Neuronal stem cell (in vitro differentiated cells): ENCODE results near the gene OR2V1.

Source experiments
- DNase-seq: peaks from one replicate; pipeline ENCODE4 v3.0.0-alpha.2; 2013; ENCODE audit warnings: low spot score
- H2AFZ ChIP-seq: one replicate; pipeline ENCODE4 v1.6.1; 2013; ENCODE audit warnings: mild to moderate bottlenecking, low read length, inconsistent platforms
- H2AK5ac ChIP-seq: 2 replicates; pipeline ENCODE4 v1.6.1; 2013; ENCODE audit warnings: low read depth, mild to moderate bottlenecking, inconsistent platforms, low read length, moderate library complexity, mixed read lengths
- H2BK120ac ChIP-seq: 2 replicates; pipeline ENCODE4 v1.6.1; 2013; ENCODE audit warnings: low read depth, mild to moderate bottlenecking, inconsistent platforms, low read length, moderate library complexity, mixed read lengths
- H2BK12ac ChIP-seq: one replicate; pipeline ENCODE4 v1.6.1; 2013; ENCODE audit warnings: low read length, inconsistent platforms
- H2BK15ac ChIP-seq: 2 replicates; pipeline ENCODE4 v1.6.1; 2013; ENCODE audit warnings: mild to moderate bottlenecking, low read length, inconsistent platforms, mixed read lengths
- H2BK5ac ChIP-seq: one replicate; pipeline ENCODE4 v1.6.1; 2013; ENCODE audit warnings: inconsistent platforms, mild to moderate bottlenecking, low read length, moderate library complexity
- H3K14ac ChIP-seq: one replicate; pipeline ENCODE4 v1.6.1; 2013; ENCODE audit warnings: low read length, inconsistent platforms
- H3K18ac ChIP-seq: 2 replicates; pipeline ENCODE4 v1.6.1; 2013; ENCODE audit warnings: low read length, inconsistent platforms
- H3K23ac ChIP-seq: 2 replicates; pipeline ENCODE4 v1.6.1; 2013; ENCODE audit warnings: low read depth, mild to moderate bottlenecking, mixed read lengths, low read length, inconsistent platforms; ENCODE audit not compliant: poor library complexity
- H3K27ac ChIP-seq: replicated peaks from 3 replicates; pipeline ENCODE4 v1.5.1; 2013; ENCODE audit warnings: low read length, inconsistent platforms
- H3K27me3 ChIP-seq, 3 experiments: 2 replicates each; pipeline ENCODE4 v1.6.1; 2013; ENCODE audit warnings: low read length in 3 of 3, mild to moderate bottlenecking in 2 of 3, inconsistent platforms in 1 of 3, low read depth in 1 of 3, mixed read lengths in 1 of 3, moderate library complexity in 1 of 3; ENCODE audit not compliant: control insufficient read depth in 3 of 3, insufficient read depth in 3 of 3
- H3K36me3 ChIP-seq, 2 donors: replicated peaks in 1 of 2; 2 replicates each; pipeline ENCODE4 v1.6.1; 2013; ENCODE audit warnings: low read length in 2 of 2; ENCODE audit not compliant: control insufficient read depth in 2 of 2, insufficient read depth in 2 of 2
- H3K4ac ChIP-seq: 2 replicates; pipeline ENCODE4 v1.6.1; 2013; ENCODE audit warnings: inconsistent platforms, mild to moderate bottlenecking, low read length, moderate library complexity
- H3K4me1 ChIP-seq, 2 donors: 1 replicate in 1 of 2; 2 replicates in 1 of 2; pipeline ENCODE4 v1.6.1; 2013; ENCODE audit warnings: low read length in 2 of 2, low read depth in 1 of 2; ENCODE audit not compliant: control insufficient read depth in 2 of 2, insufficient read depth in 1 of 2
- H3K4me2 ChIP-seq: one replicate; pipeline ENCODE4 v1.6.1; 2013; ENCODE audit warnings: mild to moderate bottlenecking, low read length, inconsistent platforms; ENCODE audit not compliant: insufficient read depth, poor library complexity, severe bottlenecking
- H3K4me3 ChIP-seq, 2 donors: 2 replicates each; pipeline ENCODE4 v1.5.1; 2013; ENCODE audit warnings: low read length in 2 of 2, mild to moderate bottlenecking in 2 of 2, inconsistent platforms in 1 of 2, moderate library complexity in 1 of 2
- H3K79me1 ChIP-seq: one replicate; pipeline ENCODE4 v1.6.1; 2013; ENCODE audit warnings: low read depth, mild to moderate bottlenecking, inconsistent platforms, low read length, moderate library complexity
- H3K9ac ChIP-seq: one replicate; pipeline ENCODE4 v1.6.1; 2013; ENCODE audit warnings: mild to moderate bottlenecking, low read depth, low read length, inconsistent platforms; ENCODE audit not compliant: poor library complexity
- H3K9me3 ChIP-seq, 2 donors: replicated peaks in 1 of 2; 2 replicates each; pipeline versions ENCODE3 to v1.6.1; 2013; ENCODE audit warnings: low read length in 2 of 2, mild to moderate bottlenecking in 2 of 2, inconsistent platforms in 1 of 2, low read depth in 1 of 2, mixed read lengths in 1 of 2, moderate library complexity in 1 of 2; ENCODE audit not compliant: control insufficient read depth in 2 of 2, insufficient read depth in 1 of 2
- H4K8ac ChIP-seq: one replicate; pipeline ENCODE4 v1.6.1; 2013; ENCODE audit warnings: low read depth, mild to moderate bottlenecking, inconsistent platforms, low read length, moderate library complexity
- H4K91ac ChIP-seq: one replicate; pipeline ENCODE4 v1.6.1; 2013; ENCODE audit warnings: low read length, low read depth, mild to moderate bottlenecking, inconsistent platforms; ENCODE audit not compliant: poor library complexity
- WGBS, 2 donors: extraction: QIAGEN DNeasy Blood & Tissue Kit; methylation state at CpG; one replicate each; pipeline ENCODE4 v1.1.7; 2013; ENCODE audit warnings: missing lambda C conversion rate in 2 of 2, mixed read lengths in 1 of 2; ENCODE audit not compliant: insufficient read length in 2 of 2, insufficient replicate concordance in 1 of 2; ENCODE audit errors: extremely low coverage in 2 of 2; 5-methylcytosine and 5-hydroxymethylcytosine counted together

OR2V1 gene

DNA sequence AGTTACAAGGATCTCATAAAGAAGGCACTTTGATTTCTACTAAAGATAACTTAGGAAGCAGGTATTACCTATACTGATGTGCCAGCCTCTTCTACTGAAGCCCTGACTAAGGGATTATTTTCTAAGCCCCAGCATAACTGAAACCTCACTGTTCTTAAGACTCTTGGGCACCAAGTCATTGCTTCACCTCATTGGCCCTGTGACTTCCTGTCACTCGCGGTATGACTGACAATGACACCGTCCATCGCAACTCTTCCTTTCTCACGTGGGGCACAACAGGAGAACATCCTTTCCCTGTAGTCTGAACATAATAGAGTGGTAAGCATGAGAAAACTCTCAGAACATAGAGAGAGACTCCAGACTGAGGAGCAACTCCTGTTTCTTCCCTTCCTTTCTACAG, 22.8 kb upstream of the OR2V1 start:
- no peak overlapping the region for H3K27ac ChIP-seq
- no peak overlapping the region for H4K8ac ChIP-seq
- no peak overlapping the region for H3K14ac ChIP-seq
- H2BK15ac ChIP-seq, result no peak overlapping the region
- peaks cover 0 to 2% of the 10 kb centered on the region in 2 donors for H3K9me3 ChIP-seq
- no peak overlapping the region for H3K4ac ChIP-seq
- WGBS, 2 donors, result no CpG with 5 or more reads among the region's 5 CpGs
- no peak overlapping the region for H3K4me3 ChIP-seq
- H2BK120ac ChIP-seq, result no peak overlapping the region
- no peak overlapping the region for H3K23ac ChIP-seq
- no peaks in the 10 kb centered on the region for H3K79me1 ChIP-seq
- no peak overlapping the region for H2AFZ ChIP-seq
- H3K9ac ChIP-seq, result no peak overlapping the region
- peaks cover 0 to 8% (median 0%) of the 10 kb centered on the region in 3 experiments for H3K27me3 ChIP-seq
- H3K4me1 ChIP-seq, result peaks cover 0 to 1% of the 10 kb centered on the region in 2 donors
- H2AK5ac ChIP-seq, result no peak overlapping the region
- no peak overlapping the region for H3K18ac ChIP-seq
- no peak for DNase-seq
- no peaks in the 10 kb centered on the region for H3K36me3 ChIP-seq
- no peak overlapping the region for H2BK12ac ChIP-seq
- no peak overlapping the region for H3K4me2 ChIP-seq
- H4K91ac ChIP-seq, result no peak overlapping the region
- no peak overlapping the region for H2BK5ac ChIP-seq

DNA sequence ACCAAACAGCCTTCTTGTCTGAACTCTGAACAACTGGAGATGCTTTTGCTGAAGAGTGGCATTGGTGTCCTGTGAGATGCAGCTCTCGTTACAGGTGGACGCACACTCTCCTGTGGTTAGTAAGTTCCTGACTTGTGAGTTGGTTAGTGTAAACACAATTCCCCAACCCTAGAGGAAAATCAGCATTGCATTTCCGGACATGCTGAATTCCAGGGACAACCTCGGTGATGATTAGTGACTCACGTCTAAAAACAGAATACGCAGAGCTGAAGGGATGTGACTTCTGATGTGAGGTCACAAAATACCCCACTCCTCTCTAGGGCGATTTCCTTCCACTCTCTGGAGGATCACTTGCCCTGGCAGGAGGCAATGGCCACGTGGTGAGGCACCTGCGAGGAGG, 21.4 kb upstream of the OR2V1 start:
- H3K4me1 ChIP-seq, result peaks cover 0 to 1% of the 10 kb centered on the region in 2 donors
- H3K9ac ChIP-seq, result no peak overlapping the region
- H2BK5ac ChIP-seq, result no peak overlapping the region
- no peak overlapping the region for H3K27ac ChIP-seq
- H3K4me2 ChIP-seq, result no peak overlapping the region
- H3K14ac ChIP-seq, result no peak overlapping the region
- no peak overlapping the region for H2AFZ ChIP-seq
- WGBS, 2 donors, result no CpG with 5 or more reads among the region's 9 CpGs
- H4K8ac ChIP-seq, result no peak overlapping the region
- H3K79me1 ChIP-seq, result no peaks in the 10 kb centered on the region
- H3K9me3 ChIP-seq, result peaks cover 0 to 2% of the 10 kb centered on the region in 2 donors
- H2BK120ac ChIP-seq, result no peak overlapping the region
- H3K23ac ChIP-seq, result no peak overlapping the region
- H2BK12ac ChIP-seq, result no peak overlapping the region
- no peak overlapping the region for H3K4me3 ChIP-seq
- no peak for DNase-seq
- H3K36me3 ChIP-seq, result no peaks in the 10 kb centered on the region
- no peak overlapping the region for H3K4ac ChIP-seq
- no peak overlapping the region for H4K91ac ChIP-seq
- no peak overlapping the region for H2BK15ac ChIP-seq
- H2AK5ac ChIP-seq, result no peak overlapping the region
- peaks cover 0 to 12% (median 0%) of the 10 kb centered on the region in 3 experiments for H3K27me3 ChIP-seq
- no peak overlapping the region for H3K18ac ChIP-seq

DNA sequence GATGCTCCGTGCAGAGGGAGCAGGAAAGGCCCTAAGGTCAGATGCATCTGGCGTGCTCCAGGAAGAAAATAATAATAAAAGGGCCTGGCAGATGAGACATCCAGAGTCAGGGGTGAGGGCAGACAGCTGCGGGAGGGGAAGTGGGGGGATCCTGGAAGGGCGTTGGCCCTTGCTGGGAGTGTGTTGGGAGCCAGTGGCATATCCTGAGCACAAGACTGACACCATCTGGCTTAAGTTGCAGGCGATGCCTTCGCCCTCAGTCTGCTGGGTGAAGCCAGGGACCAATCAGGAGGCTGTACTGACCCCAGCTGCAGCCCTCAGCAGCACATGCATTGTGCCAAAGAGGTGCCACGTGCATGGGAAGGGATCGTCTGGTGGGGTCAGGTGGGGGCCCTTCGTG, 20.2 kb upstream of the OR2V1 start:
- no peak overlapping the region for H3K23ac ChIP-seq
- no peak overlapping the region for H2AK5ac ChIP-seq
- peaks cover 0 to 12% (median 0%) of the 10 kb centered on the region in 3 experiments for H3K27me3 ChIP-seq
- H3K9me3 ChIP-seq, result peaks cover 0 to 2% of the 10 kb centered on the region in 2 donors
- no peak overlapping the region for H2BK5ac ChIP-seq
- no peak overlapping the region for H3K9ac ChIP-seq
- no peak overlapping the region for H3K27ac ChIP-seq
- H3K4ac ChIP-seq, result no peak overlapping the region
- H3K4me2 ChIP-seq, result no peak overlapping the region
- WGBS, 2 donors, result no CpG with 5 or more reads among the region's 9 CpGs
- H3K36me3 ChIP-seq, result no peaks in the 10 kb centered on the region
- H3K18ac ChIP-seq, result peak overlapping the region; percentile 54
- H2BK12ac ChIP-seq, result no peak overlapping the region
- peaks cover 0 to 1% of the 10 kb centered on the region in 2 donors for H3K4me1 ChIP-seq
- H3K4me3 ChIP-seq, result no peak overlapping the region
- H3K79me1 ChIP-seq, result no peaks in the 10 kb centered on the region
- H2AFZ ChIP-seq, result no peak overlapping the region
- no peak overlapping the region for H3K14ac ChIP-seq
- H2BK15ac ChIP-seq, result no peak overlapping the region
- no peak overlapping the region for H4K8ac ChIP-seq
- no peak for DNase-seq
- no peak overlapping the region for H4K91ac ChIP-seq
- no peak overlapping the region for H2BK120ac ChIP-seq

DNA sequence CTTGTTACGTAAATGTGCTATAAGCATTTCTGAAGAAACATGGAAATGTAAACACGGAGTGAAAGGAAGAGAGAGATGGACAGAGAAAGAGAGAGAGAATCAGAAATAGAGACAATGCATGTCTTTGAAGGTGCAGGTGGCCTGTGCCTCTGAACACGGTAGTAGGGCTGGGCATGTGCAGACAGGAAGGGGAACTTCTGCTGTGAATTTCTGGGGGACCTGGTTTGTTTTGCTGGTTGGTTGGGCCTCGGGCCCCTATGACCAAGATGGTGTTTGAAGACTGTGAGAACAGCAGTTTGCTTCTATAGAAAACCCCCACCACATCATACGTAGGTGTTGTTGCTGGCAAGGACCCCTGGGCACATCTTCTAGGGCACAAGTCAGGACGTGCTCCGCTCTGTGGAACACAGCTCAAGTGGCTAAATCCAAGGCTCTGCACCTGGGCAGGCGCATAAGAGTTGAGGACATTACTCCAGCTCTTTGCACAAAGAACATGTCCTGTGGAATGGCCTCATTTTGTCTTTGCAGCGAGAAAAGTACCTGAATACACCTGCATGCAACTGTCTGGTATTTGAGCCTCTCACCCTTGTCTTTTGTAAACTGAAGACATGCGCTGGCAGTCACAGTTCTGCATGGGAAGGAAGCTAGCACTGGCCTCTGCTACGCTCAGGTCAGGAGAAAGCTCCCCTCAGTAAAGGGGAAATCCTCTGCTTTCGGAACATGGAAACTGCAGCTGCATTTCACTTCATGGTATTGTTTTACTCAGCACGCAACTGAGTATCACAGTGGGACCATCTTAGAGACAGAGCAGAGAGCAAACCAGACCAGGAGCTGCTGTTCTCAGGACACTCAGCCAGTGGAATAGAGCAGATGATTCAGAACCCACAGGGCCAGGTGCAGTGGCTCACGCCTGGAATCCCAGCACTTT, 19.1 kb upstream of the OR2V1 start:
- DNase-seq, result no peak
- H3K36me3 ChIP-seq, result no peaks in the 10 kb centered on the region
- no peak overlapping the region for H3K4me2 ChIP-seq
- H3K9ac ChIP-seq, result no peak overlapping the region
- H3K14ac ChIP-seq, result no peak overlapping the region
- peaks cover 0 to 2% of the 10 kb centered on the region in 2 donors for H3K9me3 ChIP-seq
- H3K4me1 ChIP-seq, result peaks cover 0 to 1% of the 10 kb centered on the region in 2 donors
- no peak overlapping the region for H2AFZ ChIP-seq
- no peak overlapping the region for H3K18ac ChIP-seq
- H3K4ac ChIP-seq, result no peak overlapping the region
- no peak overlapping the region for H4K8ac ChIP-seq
- no peak overlapping the region for H2BK12ac ChIP-seq
- no peak overlapping the region for H4K91ac ChIP-seq
- no peak overlapping the region for H3K27ac ChIP-seq
- no peak overlapping the region for H2BK15ac ChIP-seq
- no peak overlapping the region for H2BK5ac ChIP-seq
- WGBS, 2 donors, result no CpG with 5 or more reads among the region's 14 CpGs
- no peak overlapping the region for H2AK5ac ChIP-seq
- no peak overlapping the region for H3K4me3 ChIP-seq
- H3K23ac ChIP-seq, result no peak overlapping the region
- peaks cover 0 to 12% (median 0%) of the 10 kb centered on the region in 3 experiments for H3K27me3 ChIP-seq
- H2BK120ac ChIP-seq, result no peak overlapping the region
- H3K79me1 ChIP-seq, result no peaks in the 10 kb centered on the region
